ENCODE measurements around the gene B3GNT7.

- TF ChIP-seq CTCF (IDR thresholded peaks at IDR 0.05; ENCODE audit: control extremely low read depth in 1 of 3, insufficient read depth in 1 of 3, low read depth in 1 of 3, low read length in 3 of 3) (no peak), HDAC2 (IDR thresholded peaks at IDR 0.05; ENCODE audit: borderline replicate concordance in 1 of 2, low read depth in 2 of 2, low read length in 2 of 2) (no peak), ASH2L (IDR thresholded peaks at IDR 0.05; ENCODE audit: low read length) (no peak), SIN3A (conservative IDR thresholded peaks at IDR 0.05 in 1 of 2, IDR thresholded peaks at IDR 0.05 in 1 of 2; ENCODE audit: low read depth in 1 of 2, low read length in 2 of 2) (no peak), KDM1A (IDR thresholded peaks at IDR 0.05; ENCODE audit: borderline replicate concordance, low read length) (no peak), POLR2A (IDR thresholded peaks at IDR 0.05; ENCODE audit: control extremely low read depth in 1 of 2, low read depth in 2 of 2, low read length in 2 of 2) (no peak), MAFK (IDR thresholded peaks at IDR 0.05; ENCODE audit: low read depth, low read length) (no peak)
These were observed 2.4 kb downstream of the B3GNT7 start for GRCh38 chr2:231397928-231398294.
